ENCODE measurements around the gene BMP2K. TPM values are rescaled to one million over a fixed set of nuclear protein-coding genes. Genes with fewer than 3 reads are reported as not detected.

The BMP2K gene
- polyA plus RNA-seq, 2 of the 4 experiments (the other 2 are of a cell fraction), result 9.9 to 19.7 TPM

GRCh38 chr4:78732332-78733104, 43.6 kb upstream of the BMP2K start:
- ATAC-seq (no peak), DNase-seq (ENCODE audit: low read depth in 1 of 2, low spot score in 1 of 2) (no peak), FAIRE-seq (no peak)
- Histone ChIP-seq H3K27ac (no peak overlapping the region), H3K4me2 (no peak overlapping the region), H3K9me3 (no peaks in the 10 kb centered on the region), H3K4me3 (no peak overlapping the region), H3K4me1 (no peaks in the 10 kb centered on the region)
- WGBS (ENCODE audit: missing lambda C conversion rate), result 90% methylated on average over 3 of the region's 3 CpGs
- TF ChIP-seq EHMT2 (IDR thresholded peaks at IDR 0.05; ENCODE audit: low read depth) (no peak), PHF8 (IDR thresholded peaks at IDR 0.05; ENCODE audit: borderline replicate concordance, low read depth) (no peak)
- ChIA-PET POLR2A (no interaction called here), CTCF (no interaction called here)

- Histone ChIP-seq H3K4me2 (no peak overlapping the region), H3K4me1 (no peaks in the 10 kb centered on the region), H3K4me3 (no peak overlapping the region), H3K27ac (no peak overlapping the region), H3K9me3 (no peaks in the 10 kb centered on the region)
- CTCF ChIA-PET, result no interaction called here
- no peak for DNase-seq (ENCODE audit: low read depth in 1 of 2, low spot score in 1 of 2)
- 72% methylated on average over 3 of the region's 3 CpGs for whole genome bisulfite sequencing (ENCODE audit: missing lambda C conversion rate)
- TF ChIP-seq NR3C1 (IDR thresholded peaks at IDR 0.05) (no peak), ZSCAN20 (CRISPR knock-in tag; IDR thresholded peaks at IDR 0.05) (no peak), CBX2 (IDR thresholded peaks at IDR 0.05; ENCODE audit: borderline replicate concordance, low read depth) (no peak), RNF2 (IDR thresholded peaks at IDR 0.05; ENCODE audit: borderline replicate concordance, low read depth) (no peak), EHF (CRISPR knock-in tag; IDR thresholded peaks at IDR 0.05) (no peak), FOSL2 (IDR thresholded peaks at IDR 0.05) (no peak), FOSL2 (CRISPR knock-in tag; IDR thresholded peaks at IDR 0.05) (no peak), RAD21 (conservative IDR thresholded peaks at IDR 0.05 in 1 of 2, IDR thresholded peaks at IDR 0.05 in 1 of 2) (no peak), POLR2AphosphoS2 (conservative IDR thresholded peaks at IDR 0.05; ENCODE audit: low read length) (no peak), REST (IDR thresholded peaks at IDR 0.05) (no peak), SMC3 (IDR thresholded peaks at IDR 0.05) (no peak)
- no peak for ATAC-seq
- no peak for FAIRE-seq
- POLR2A ChIA-PET, result no interaction called here
These were observed 41.5 kb upstream of the BMP2K start for GRCh38 chr4:78734441-78735162.

GRCh38 chr4:78735697-78736096, 40.5 kb upstream of the BMP2K start:
- TF ChIP-seq EHF (CRISPR knock-in tag; IDR thresholded peaks at IDR 0.05) (no peak), BCL3 (IDR thresholded peaks at IDR 0.05) (no peak), ELK1 (IDR thresholded peaks at IDR 0.05; ENCODE audit: low read depth, low read length) (no peak), BHLHE40 (IDR thresholded peaks at IDR 0.05; ENCODE audit: low read depth, low read length) (no peak), MAX (IDR thresholded peaks at IDR 0.05) (no peak), EHMT2 (IDR thresholded peaks at IDR 0.05; ENCODE audit: low read depth) (no peak), RCOR1 (IDR thresholded peaks at IDR 0.05; ENCODE audit: low read depth, low read length) (no peak), TFCP2L1 (CRISPR knock-in tag; IDR thresholded peaks at IDR 0.05) (no peak), NR3C1 (IDR thresholded peaks at IDR 0.05) (no peak), POLR2A (IDR thresholded peaks at IDR 0.05; ENCODE audit: low read length) (no peak), CBX2 (IDR thresholded peaks at IDR 0.05; ENCODE audit: borderline replicate concordance, low read depth) (no peak), POLR2AphosphoS2 (conservative IDR thresholded peaks at IDR 0.05; ENCODE audit: low read length) (no peak), GATA3 (IDR thresholded peaks at IDR 0.05; ENCODE audit: borderline replicate concordance) (no peak)
- Histone ChIP-seq H3K9me3 (no peaks in the 10 kb centered on the region), H3K4me3 (no peak overlapping the region), H3K4me1 (no peaks in the 10 kb centered on the region), H3K27ac (no peak overlapping the region), H3K4me2 (no peak overlapping the region)
- no peak for FAIRE-seq
- DNase-seq (ENCODE audit: low read depth in 1 of 2, low spot score in 1 of 2), result no peak
- ChIA-PET CTCF (interaction anchor here (0.6 kb wide), 1 partner anchor 97 kb away, joined by 4 read pairs; no protein-coding TSS in a partner anchor), POLR2A (no interaction called here)
- ATAC-seq, result no peak

Measured in A549 (cell line).